ENCODE data around the gene LIN7C.

The LIN7C gene

GRCh38 chr11:27507557-27508322 is 1.2 kb upstream of the LIN7C start:
- DNase-seq (ENCODE audit: low spot score): no peak

- DNase-seq (ENCODE audit: low spot score): no peak
Observed at GRCh38 chr11:27505781-27506180, 788 bp downstream of the LIN7C start.

- no peak for DNase-seq (ENCODE audit: low spot score)
Observed at GRCh38 chr11:27504205-27504604, 2.4 kb downstream of the LIN7C start.

GRCh38 chr11:27501100-27501499 is 5.5 kb downstream of the LIN7C start:
- DNase-seq (ENCODE audit: low spot score): no peak

GRCh38 chr11:27497911-27498310 is 8.7 kb downstream of the LIN7C start:
- no peak for DNase-seq (ENCODE audit: low spot score)

- DNase-seq (ENCODE audit: low spot score): peak; percentile 65
Observed at GRCh38 chr11:27497284-27497866, 9.2 kb downstream of the LIN7C start.

- no peak for DNase-seq (ENCODE audit: low spot score)
Observed at GRCh38 chr11:27496461-27496860, 10.1 kb downstream of the LIN7C start.

GRCh38 chr11:27495710-27496300 is 10.8 kb downstream of the LIN7C start:
- no peak for DNase-seq (ENCODE audit: low spot score)

- no peak for DNase-seq (ENCODE audit: low spot score)
Observed at GRCh38 chr11:27489092-27489491, 17.5 kb downstream of the LIN7C start.

- DNase-seq (ENCODE audit: low spot score): no peak
Observed at GRCh38 chr11:27487706-27488105, 18.9 kb downstream of the LIN7C start.

GRCh38 chr11:27485930-27486773 is 20.4 kb downstream of the LIN7C start:
- DNase-seq (ENCODE audit: low spot score): peak; percentile 78

- no peak for DNase-seq (ENCODE audit: low spot score)
Observed at GRCh38 chr11:27482793-27483192, 23.8 kb downstream of the LIN7C start.

GRCh38 chr11:27481992-27482391 is 24.6 kb downstream of the LIN7C start:
- no peak for DNase-seq (ENCODE audit: low spot score)

- no peak for DNase-seq (ENCODE audit: low spot score)
Observed at GRCh38 chr11:27477831-27478230, 28.7 kb downstream of the LIN7C start.

- no peak for DNase-seq (ENCODE audit: low spot score)
Observed at GRCh38 chr11:27477243-27477642, 29.3 kb downstream of the LIN7C start.

- DNase-seq (ENCODE audit: low spot score): no peak
Observed at GRCh38 chr11:27475622-27476021, 30.9 kb downstream of the LIN7C start.

- no peak for DNase-seq (ENCODE audit: low spot score)
Observed at GRCh38 chr11:27473017-27473406, 33.6 kb downstream of the LIN7C start.

GRCh38 chr11:27472398-27473016 is 34.1 kb downstream of the LIN7C start, which contains the start of gene LGR4:
Gene LGR4 (minus strand): TSS chr11:27472790. CDS start chr11:27472302, 488 bp downstream.
- DNase-seq (ENCODE audit: low spot score): peak; percentile 98

GRCh38 chr11:27471589-27472397 is 34.8 kb downstream of the LIN7C start:
- DNase-seq (ENCODE audit: low spot score): no peak

- DNase-seq (ENCODE audit: low spot score): peak; percentile 82
Observed at GRCh38 chr11:27470826-27471588, 35.6 kb downstream of the LIN7C start.
